HuH-7 (cell line): ENCODE data around the gene SIPA1L3.
"Not testable (repeated sequence)": the region's sequence is repeated elsewhere in the genome, so short reads cannot be mapped to it uniquely, and the experiment has no call there.

Source experiments
- DNase-seq: peaks from one replicate; pipeline ENCODE4 v3.0.0; 2011; ENCODE audit warnings: low spot score

SIPA1L3 gene

DNA sequence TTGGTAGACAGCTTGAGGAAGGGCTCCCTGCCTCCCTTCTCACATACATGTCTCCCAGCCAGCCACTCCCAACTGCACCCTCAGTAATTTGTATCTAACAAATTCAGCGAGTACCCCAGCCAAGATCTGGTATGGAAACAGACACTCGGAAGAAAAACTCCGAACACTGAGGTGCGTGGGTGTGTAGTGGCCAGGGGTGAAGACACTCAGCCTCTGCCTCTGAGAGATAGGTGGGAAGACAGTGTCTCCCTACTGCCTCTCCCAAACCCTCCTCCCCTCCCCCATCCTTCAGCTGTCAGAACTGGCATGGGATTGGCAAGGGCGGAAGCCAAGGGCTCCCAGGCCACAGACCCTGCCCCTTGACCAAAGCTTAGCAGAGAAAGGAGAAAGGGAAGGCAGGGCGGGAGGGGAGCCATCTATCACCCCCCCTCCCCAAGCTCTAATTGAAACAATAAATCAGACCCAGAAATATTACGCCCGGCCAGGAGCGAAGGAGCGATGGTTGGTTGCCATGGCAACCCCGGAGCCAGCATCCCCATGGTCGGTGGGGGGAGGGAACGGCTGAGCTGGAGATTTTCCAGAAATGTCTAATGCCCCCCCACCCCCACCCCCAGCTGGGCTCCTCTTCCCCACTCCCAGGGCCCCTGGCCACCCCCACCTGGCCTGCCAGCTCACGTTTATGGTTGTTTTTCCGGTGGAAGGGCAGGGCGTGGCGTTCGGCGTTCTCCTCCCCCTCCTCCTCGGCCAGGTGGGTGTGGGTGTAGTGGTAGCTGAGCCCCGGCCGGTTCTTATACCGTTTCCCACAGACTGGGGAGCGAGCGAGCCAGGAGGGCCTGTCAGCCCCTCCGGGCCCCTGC is 310.0 kb downstream of the SIPA1L3 start:
- no peak for DNase-seq

GRCh38 chr19:38218204-38218603 is 311.2 kb downstream of the SIPA1L3 start:
- no peak for DNase-seq

- DNase-seq, result no peak
Measured at GRCh38 chr19:38219221-38219620, 312.2 kb downstream of the SIPA1L3 start.

- no peak for DNase-seq
Measured at GRCh38 chr19:38221421-38221820, 314.4 kb downstream of the SIPA1L3 start.

DNA sequence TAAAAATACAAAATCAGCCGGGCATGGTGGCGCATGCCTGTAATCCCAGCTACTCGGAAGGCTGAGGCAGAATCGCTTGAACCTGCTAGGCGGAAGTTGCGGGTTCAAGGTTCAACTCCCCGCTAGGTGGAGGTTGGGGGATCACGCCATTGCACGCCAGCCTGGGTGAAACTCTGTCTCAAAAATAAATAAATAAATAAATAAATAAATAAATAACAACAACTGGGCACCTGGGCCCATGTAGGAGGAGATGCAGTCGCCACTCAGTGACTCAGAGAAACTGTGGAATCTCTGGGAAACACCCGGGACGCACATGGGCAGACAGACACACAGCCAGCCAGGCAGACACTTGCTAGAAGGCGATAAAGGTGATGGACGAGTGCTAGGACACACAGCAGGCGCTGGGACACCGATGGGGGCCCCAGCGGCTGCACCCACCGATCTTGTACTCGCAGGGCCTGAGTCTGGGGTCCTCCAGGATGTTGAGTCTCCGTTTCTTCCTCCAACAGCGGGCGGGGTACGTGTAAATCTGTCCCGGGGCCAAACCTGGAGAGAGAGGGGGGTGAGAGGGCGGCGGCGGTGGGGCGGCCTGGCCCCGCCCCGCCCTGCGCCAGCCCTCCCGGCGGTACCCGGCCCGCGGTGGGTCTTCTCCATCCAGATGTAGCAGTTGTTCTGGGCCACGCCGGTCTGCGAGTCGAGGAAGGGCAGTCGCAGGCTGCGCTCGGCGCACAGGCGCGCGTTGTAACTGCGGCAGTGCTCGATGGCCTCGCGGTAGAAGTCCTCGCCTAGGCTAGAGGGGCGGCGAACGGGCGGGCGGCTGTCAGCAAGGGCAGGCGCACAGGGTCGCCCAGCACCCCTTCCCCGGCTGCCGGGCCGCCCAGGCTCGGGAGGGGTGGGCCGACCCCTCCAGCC is 315.2 kb downstream of the SIPA1L3 start:
- no peak for DNase-seq

DNA sequence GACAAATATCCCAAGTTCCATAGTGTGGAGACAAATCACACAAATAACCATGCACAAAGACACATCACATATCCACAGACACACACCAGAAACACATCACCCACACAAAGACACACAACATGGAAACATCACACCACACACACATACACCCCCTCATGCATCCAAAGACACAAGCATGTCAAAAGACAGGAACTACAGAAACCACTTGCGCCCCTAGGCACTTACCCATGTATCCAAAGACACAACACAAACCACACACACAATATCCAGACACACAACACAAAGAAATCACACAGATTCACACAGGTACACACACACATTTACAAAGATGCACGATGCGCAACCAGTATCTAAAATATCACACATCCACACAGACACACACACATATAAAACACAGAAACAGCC is 316.1 kb downstream of the SIPA1L3 start:
- DNase-seq, result no peak

DNA sequence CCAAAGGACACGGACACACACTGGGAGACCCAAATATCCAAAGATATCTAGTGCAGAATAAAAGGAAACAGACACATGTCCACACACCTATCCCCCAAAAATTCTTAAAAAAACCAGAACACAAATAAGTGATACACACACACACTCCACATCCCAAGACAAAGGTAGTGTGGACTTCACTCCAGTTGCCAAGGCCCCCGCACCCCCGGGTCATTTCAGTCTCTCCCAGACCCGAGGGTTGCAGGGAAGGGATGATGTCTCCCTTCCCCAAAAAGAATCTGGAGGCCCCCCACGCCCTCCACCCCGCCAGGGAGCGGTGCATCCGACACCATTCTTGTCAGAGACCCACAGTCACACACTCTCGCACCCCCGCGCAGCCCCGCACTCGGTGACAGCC is 316.6 kb downstream of the SIPA1L3 start:
- no peak for DNase-seq

GRCh38 chr19:38224014-38224862 is 317.2 kb downstream of the SIPA1L3 start, which contains the start of gene DPF1:
Gene DPF1 (minus strand): TSS chr19:38224222. CDS start chr19:38224142, 80 bp downstream.
- DNase-seq, result peak; percentile 100

DNA sequence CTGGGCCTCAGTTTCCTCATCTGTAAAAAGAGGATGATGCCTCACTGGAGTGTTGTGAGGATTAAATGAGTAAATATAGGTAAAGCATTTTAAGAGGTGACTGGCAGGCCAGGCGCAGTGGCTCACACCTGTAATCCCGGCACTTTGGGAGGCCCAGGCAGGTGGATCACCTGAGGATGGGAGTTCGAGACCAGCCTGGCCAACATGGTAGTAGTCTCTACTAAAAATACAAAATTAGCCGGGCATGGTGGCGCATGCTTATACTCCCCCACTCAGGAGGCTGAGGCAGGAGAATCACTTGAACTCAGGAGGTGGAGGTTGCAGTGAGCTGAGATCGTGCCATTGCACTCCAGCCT is 317.8 kb downstream of the SIPA1L3 start:
- not testable (repeated sequence) for DNase-seq

- no peak for DNase-seq
Measured at GRCh38 chr19:38227287-38228004, 320.4 kb downstream of the SIPA1L3 start.

- no peak for DNase-seq
Measured at GRCh38 chr19:38228005-38228377, 321.0 kb downstream of the SIPA1L3 start.

GRCh38 chr19:38228491-38229439 is 321.8 kb downstream of the SIPA1L3 start:
- no peak for DNase-seq

GRCh38 chr19:38229585-38230073 is 322.6 kb downstream of the SIPA1L3 start:
- DNase-seq, result peak; percentile 70

DNA sequence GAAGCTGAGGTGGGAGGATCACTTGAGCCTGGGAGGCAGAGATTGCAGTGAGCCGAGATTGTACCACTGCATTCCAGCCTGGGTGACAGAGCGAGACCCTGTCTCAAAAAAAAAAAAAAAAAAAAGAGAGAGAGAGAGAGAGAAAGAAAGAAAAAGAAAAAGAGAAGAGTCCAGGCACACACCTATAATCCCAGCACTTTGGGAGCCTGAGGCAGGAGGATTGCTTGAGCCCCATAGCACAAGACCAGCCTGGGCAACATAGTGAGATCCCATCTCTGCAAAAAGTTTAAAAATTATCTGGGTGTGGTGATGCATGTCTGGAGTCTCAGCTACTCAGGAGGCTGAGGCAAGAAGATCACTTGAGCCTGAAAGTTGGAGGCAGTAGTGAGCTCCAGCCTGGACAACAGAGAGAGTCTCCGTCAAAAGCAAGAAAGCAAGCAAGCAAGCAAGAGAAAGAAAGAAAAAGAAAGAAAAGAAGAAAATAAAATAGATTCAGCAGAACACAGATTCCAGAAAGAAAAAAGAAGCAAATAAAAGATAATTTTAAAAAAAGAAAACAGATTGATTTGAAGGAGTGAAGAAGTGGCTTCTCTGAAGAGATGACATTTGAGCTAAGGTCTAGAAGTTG is 323.6 kb downstream of the SIPA1L3 start:
- DNase-seq, result not testable (repeated sequence)

DNA sequence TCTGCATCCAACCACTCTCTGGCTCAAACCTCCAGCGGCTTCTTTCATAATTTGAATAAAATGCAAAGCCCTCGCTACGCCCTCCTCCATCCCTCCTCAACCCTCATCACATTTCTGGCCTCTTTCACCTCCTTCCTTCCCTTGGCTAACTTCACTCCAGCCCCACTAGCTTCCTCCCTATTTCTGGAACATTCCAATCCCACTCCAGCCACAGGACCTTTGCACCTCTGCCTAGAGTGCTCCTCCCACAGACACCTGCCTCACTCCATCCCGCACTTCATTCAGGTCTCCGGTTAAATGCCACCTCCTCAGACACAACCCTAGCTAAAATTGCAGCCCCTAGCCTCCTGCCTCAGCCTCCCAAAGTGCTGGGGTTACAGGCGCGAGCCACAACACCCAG is 324.9 kb downstream of the SIPA1L3 start:
- no peak for DNase-seq

DNA sequence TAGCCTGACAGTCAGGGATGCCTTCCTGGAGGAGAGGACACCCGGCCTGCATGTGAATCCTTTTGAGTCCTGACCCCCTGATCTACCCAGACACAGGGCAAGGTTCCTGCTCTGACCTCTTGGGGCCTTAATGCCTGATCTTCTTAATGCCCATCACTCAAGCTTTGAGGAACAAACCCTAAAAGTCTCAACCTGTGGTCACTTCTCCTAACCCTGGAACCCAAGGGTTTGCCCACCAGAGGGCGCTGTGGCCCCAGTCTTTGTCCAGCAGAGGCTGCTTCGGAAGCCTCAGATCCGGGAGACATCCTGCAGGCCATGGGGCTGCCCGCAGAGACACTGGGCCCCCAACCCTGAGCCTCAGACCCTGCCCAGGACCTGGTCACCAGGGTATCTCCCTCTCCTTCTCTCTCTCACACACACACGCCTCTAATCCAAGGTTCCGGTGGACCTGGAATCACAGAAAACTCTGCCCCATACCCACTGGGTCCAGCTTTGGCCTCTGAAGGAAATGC is 326.8 kb downstream of the SIPA1L3 start:
- DNase-seq, result peak; percentile 98

DNA sequence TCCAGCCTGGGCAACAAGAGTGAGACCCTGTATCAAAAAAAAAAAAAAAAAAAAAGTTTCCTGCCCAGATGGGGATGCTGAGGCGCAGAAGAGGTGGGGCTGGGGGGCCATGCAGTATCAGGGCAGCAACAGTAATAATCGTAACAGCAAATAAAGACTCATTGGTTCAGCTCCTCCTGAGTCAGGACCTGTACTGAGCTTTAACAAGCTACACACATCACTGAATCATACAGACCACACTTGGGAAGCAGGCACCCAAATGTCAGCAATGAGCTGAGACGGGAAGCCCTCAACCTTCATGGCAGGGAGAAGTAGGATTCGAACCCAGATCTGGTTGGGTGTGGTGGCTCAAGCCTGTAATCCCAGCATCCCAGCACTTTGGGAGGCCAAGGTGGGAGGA is 327.6 kb downstream of the SIPA1L3 start:
- no peak for DNase-seq

DNA sequence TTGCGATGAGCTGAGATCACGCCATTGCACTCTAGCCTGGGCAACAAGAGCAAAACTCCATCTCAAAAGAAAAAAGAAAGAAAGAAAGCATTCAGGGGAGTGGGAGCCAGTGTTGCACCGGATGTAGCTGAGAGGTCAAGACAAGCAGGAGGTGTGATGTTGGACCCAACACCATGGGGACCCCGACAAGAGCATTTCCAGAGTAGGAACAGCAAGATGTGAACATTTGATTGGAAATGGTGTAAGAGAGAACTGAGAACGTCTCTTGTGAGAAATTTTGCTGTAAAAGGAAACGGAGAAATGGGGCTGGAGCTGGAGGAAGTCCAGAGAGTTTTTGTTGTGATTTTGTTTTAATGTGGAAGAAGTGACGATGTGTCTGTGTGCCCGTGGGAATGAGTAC is 332.8 kb downstream of the SIPA1L3 start:
- no peak for DNase-seq

DNA sequence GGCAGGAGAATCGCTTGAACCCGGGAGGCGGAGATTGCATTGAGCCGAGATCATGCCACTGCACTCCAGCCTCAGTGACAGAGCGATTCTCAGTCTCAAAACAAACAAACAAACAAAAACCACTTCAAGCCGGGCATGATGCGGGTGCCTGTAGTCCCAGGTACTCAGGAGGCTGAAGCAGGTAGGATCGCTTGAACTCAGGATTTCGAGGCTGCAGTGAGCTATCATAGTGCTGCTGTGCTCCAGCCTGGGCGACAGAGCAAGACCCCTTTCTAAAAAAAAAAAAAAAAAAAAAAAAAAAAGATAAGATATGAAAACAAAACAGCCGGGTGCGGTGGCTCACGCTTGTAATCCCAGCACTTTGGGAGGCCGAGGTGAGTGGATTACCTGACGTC is 336.3 kb downstream of the SIPA1L3 start:
- DNase-seq, result no peak
